Measurements from ENCODE around the gene TSFM.

GRCh38 chr12:57821474-57822214 lies 39.1 kb downstream of the TSFM start:
- TF ChIP-seq POLR2A (IDR thresholded peaks at IDR 0.05) = no peak
- TF ChIP-seq, protein P1, sequence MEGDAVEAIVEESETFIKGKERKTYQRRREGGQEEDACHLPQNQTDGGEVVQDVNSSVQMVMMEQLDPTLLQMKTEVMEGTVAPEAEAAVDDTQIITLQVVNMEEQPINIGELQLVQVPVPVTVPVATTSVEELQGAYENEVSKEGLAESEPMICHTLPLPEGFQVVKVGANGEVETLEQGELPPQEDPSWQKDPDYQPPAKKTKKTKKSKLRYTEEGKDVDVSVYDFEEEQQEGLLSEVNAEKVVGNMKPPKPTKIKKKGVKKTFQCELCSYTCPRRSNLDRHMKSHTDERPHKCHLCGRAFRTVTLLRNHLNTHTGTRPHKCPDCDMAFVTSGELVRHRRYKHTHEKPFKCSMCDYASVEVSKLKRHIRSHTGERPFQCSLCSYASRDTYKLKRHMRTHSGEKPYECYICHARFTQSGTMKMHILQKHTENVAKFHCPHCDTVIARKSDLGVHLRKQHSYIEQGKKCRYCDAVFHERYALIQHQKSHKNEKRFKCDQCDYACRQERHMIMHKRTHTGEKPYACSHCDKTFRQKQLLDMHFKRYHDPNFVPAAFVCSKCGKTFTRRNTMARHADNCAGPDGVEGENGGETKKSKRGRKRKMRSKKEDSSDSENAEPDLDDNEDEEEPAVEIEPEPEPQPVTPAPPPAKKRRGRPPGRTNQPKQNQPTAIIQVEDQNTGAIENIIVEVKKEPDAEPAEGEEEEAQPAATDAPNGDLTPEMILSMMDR (IDR thresholded peaks at IDR 0.05) = no peak
- TF ChIP-seq POLR2AphosphoS5 (IDR thresholded peaks at IDR 0.05; ENCODE audit: insufficient read depth in 1 of 2, low read depth in 1 of 2) = no peak

Data from vagina (tissue), 2 donors.